HuH-7.5 (cell line): Measurements from ENCODE around the gene FBXW8.

Experiments
- DNase-seq: peaks from one replicate; pipeline ENCODE4 v3.0.0; 2011; ENCODE audit warnings: low spot score

FBXW8 gene

DNA sequence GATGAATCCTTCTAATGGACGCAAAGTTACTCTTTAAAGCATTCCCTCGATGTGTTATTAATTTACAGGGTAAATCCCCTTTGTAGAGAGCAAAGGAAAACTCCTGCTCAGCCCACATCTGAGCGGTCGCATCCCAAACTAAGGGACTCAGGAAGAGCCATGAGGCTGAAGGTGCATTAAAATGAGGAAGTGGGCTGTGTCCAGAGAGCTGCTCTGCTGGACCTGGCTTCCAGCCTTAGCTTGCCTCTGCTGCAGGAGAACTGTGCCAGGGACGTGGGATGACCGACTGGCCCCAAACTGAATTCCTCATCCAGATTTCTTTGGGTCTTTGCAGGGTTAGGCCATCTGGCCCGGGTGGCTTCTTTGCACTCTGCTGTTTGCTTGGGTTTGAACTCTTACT lies 88.3 kb downstream of the FBXW8 start:
- no peak for DNase-seq

GRCh38 chr12:117000316-117000715 lies 89.6 kb downstream of the FBXW8 start:
- no peak for DNase-seq

- no peak for DNase-seq
Observed at GRCh38 chr12:117002051-117002817, 91.5 kb downstream of the FBXW8 start.

GRCh38 chr12:117003883-117004404 lies 93.2 kb downstream of the FBXW8 start:
- no peak for DNase-seq

- no peak for DNase-seq
Observed at GRCh38 chr12:117005417-117006046, 94.8 kb downstream of the FBXW8 start.

DNA sequence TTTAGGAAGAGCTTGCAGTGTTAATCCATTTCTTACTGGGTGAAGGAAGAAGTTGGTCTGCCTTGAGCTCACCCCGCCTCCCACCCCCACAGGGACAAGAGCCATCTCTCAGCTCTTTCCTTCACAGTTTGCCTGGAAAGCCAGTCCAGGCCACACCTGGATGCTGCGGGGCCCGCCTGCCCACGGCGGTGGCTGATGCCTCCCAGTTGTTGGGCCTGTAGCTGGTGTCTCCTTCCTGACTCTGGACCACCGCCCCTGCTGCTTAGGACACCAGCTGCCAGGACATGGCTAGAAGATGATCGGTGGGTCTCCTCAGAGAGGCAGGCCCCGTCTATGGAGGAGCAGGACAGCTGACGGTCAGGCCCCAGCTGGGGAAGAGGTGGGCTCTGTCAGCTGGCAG lies 95.6 kb downstream of the FBXW8 start:
- DNase-seq = no peak

GRCh38 chr12:117007577-117007976 lies 96.8 kb downstream of the FBXW8 start:
- no peak for DNase-seq

- DNase-seq = no peak
Observed at GRCh38 chr12:117009759-117010158, 99.0 kb downstream of the FBXW8 start.

- no peak for DNase-seq
Observed at GRCh38 chr12:117010693-117011451, 100.1 kb downstream of the FBXW8 start.

DNA sequence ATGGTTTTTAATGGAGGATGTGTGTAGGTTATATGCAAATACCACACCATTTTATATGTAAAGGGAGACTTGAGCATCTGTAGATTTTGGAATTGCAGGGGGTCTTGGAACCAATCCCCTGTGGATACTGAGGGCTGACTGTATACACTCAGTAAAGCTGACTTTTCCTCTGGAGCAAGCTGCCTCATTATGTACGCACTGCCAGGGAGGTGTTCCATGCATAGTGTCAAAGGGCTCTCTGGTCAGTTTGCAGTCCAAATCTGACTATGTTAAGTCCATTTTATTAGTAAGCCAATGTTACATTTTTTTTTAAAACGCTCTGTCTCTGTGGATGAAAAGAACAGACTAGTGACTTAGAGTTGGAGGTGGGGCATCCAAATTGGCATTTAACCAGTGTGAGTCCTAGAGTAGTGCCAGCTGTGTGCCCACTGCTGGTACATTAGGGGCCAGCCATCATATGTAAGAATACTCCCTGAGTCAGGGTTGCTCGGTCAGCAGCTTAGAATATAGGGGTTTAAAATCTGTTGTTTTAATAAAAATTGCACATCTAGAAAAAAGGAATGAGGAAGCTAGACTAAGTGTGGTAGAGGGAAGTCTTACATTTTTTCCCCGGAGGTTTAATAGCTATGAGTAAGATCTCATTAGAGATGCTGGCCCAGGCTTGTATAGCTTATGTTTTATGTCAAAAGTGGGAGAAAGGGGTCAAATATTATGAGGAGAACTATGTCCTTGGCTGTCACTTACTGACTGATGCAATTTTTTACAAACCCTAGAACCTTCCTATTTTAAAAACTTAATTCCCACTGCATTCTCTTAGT lies 101.4 kb downstream of the FBXW8 start:
- DNase-seq = no peak

- DNase-seq = no peak
Observed at GRCh38 chr12:117013726-117014125, 103.0 kb downstream of the FBXW8 start.

DNA sequence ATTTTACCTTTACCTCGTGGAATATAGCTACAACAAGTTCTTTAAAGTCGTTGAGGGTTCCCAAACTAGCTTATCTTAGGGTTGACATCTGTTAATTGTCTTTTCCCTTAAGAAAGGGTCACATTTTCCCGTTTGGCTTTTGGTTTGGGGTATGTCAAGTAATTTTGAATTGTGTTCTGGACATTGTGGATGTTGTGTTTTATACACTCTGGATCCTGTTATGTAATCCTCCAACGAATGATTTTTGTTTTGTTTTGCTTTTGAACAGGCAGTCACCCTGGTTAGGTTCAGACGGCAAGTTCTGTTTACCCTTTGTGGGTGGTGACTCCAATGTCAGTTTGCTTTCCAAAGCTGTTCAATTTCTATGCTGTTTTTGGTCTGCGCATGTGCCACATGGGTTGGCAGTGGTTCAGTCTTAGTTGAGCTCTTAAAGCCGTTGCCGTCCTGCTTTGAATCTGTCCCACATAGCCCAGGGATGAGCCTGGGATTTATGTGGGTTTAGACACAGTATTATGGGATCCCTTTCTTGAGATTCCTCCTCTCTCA lies 103.7 kb downstream of the FBXW8 start:
- DNase-seq = no peak

DNA sequence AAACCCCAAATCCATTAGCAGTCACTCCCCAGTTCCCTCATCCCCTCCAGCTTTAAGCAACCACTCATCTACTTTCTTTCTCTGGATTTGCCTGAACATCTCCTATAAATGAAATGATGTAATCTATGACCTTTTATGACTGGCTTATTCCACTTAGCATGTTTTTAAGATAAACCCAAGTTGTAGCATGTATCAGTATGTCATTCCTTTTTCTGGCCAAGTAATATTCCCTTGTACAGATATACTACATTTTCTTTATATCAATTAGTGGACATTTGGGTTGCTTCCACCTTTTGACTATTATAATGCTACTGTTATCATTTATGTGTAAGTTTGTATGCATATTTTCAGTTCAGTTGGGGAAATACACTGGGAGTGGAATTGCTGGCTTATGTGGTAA lies 105.1 kb downstream of the FBXW8 start:
- no peak for DNase-seq

- DNase-seq = no peak
Observed at GRCh38 chr12:117017807-117018206, 107.1 kb downstream of the FBXW8 start.

- no peak for DNase-seq
Observed at GRCh38 chr12:117018276-117018675, 107.5 kb downstream of the FBXW8 start.

DNA sequence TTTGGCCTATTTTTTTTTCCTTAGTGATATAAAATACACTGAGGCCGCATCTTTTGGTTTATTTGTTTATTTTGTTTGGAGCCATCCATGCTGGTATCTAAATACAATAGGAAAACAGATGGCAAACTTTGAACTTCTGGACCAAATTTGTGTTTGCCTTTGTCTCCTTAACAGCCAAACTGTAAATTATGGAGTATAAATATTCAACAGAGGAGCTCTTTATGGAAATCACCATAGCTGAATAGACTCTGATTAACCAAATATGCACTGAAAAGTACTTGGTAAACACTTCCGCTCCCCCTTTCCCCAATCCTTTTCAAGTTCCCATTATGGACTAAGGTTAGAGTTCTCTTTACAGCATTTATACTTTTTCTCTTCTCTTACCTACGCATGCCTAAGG lies 107.9 kb downstream of the FBXW8 start:
- no peak for DNase-seq

GRCh38 chr12:117019866-117020265 lies 109.1 kb downstream of the FBXW8 start:
- DNase-seq = no peak

GRCh38 chr12:117020536-117021220 lies 109.9 kb downstream of the FBXW8 start:
- no peak for DNase-seq

GRCh38 chr12:117022465-117022864 lies 111.7 kb downstream of the FBXW8 start:
- no peak for DNase-seq

DNA sequence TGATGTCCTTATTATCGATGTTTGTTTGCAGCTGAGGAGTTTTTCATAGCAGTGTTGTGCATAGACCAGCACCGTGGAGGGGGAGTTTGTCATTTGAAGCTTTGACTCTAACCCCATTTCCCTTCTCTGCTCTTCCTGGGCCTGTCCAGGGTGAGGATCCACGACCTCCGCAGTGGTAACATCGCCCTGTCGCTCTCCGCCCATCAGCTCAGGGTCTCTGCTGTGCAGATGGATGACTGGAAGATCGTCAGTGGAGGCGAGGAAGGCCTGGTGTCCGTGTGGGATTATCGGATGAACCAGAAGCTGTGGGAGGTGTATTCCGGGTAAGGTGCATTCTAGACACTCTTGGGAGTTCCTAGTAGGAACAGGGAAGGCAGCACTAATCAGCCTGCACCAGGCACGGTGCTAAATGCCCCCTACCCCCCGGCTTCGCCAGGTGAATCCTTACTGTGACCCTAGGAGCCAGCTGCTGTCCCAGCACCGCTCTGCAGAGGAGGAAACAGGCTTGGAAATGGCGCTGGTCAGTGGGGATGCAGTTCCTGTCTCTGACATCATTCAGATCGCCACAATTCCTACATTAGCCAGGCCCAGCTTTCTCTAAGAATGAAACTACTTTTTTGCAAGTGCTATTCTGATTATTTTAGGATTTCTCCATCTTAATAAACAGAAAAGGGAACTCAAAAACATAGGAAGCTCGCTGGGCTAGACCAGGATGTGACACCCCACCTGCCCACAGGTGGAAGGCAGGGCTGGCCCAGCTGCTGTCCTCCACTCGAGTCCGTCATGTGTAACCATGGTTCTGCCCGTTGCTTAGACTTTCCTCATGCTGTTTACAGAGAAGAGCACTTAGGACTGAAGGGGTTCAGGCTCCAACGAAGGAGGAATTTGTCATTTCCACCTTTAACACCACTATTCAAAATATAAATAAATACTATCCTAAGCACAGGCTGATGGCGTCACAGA lies 113.5 kb downstream of the FBXW8 start:
- no peak for DNase-seq
